ENCODE results near the gene GJB5.
"Not testable (repeated sequence)": the region's sequence is repeated elsewhere in the genome, so short reads cannot be mapped to it uniquely, and the experiment has no call there.

Gene GJB5

GRCh38 chr1:34713443-34713842 is 41.4 kb upstream of the GJB5 start:
- TF ChIP-seq, protein P1, sequence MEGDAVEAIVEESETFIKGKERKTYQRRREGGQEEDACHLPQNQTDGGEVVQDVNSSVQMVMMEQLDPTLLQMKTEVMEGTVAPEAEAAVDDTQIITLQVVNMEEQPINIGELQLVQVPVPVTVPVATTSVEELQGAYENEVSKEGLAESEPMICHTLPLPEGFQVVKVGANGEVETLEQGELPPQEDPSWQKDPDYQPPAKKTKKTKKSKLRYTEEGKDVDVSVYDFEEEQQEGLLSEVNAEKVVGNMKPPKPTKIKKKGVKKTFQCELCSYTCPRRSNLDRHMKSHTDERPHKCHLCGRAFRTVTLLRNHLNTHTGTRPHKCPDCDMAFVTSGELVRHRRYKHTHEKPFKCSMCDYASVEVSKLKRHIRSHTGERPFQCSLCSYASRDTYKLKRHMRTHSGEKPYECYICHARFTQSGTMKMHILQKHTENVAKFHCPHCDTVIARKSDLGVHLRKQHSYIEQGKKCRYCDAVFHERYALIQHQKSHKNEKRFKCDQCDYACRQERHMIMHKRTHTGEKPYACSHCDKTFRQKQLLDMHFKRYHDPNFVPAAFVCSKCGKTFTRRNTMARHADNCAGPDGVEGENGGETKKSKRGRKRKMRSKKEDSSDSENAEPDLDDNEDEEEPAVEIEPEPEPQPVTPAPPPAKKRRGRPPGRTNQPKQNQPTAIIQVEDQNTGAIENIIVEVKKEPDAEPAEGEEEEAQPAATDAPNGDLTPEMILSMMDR (IDR thresholded peaks at IDR 0.05; ENCODE audit: low read depth, low read length), result no peak
- no peak for DNase-seq (ENCODE audit: extremely low read depth, low read depth)

DNA sequence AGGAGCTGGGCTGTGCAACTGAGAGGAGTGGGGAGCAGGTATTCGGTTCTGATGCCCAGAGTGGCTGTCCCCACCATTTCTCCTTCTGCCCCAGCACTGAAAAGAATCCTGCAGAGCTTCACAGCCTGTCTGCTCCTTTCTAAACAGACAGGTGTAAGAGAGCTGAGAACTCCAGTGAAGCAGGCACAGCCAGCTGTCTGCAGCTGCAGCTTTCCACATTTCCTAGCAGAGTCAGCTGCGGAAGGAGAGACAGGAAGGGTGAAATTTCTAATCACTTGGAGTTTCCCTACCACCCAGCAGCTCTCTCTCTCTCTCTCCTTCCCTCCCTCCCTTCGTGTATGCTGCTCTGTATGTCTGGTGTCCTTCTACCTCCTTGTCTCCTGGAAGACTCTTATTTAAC is 40.5 kb upstream of the GJB5 start:
- DNase-seq (ENCODE audit: extremely low read depth, low read depth), result no peak
- TF ChIP-seq, protein P1 (IDR thresholded peaks at IDR 0.05; ENCODE audit: low read depth, low read length), result no peak

GRCh38 chr1:34715139-34715538 is 39.7 kb upstream of the GJB5 start:
- TF ChIP-seq, protein P1 (IDR thresholded peaks at IDR 0.05; ENCODE audit: low read depth, low read length), result no peak
- DNase-seq (ENCODE audit: extremely low read depth, low read depth), result no peak

GRCh38 chr1:34721241-34721640 is 33.6 kb upstream of the GJB5 start:
- DNase-seq (ENCODE audit: extremely low read depth, low read depth), result no peak
- TF ChIP-seq, protein P1 (IDR thresholded peaks at IDR 0.05; ENCODE audit: low read depth, low read length), result no peak

DNA sequence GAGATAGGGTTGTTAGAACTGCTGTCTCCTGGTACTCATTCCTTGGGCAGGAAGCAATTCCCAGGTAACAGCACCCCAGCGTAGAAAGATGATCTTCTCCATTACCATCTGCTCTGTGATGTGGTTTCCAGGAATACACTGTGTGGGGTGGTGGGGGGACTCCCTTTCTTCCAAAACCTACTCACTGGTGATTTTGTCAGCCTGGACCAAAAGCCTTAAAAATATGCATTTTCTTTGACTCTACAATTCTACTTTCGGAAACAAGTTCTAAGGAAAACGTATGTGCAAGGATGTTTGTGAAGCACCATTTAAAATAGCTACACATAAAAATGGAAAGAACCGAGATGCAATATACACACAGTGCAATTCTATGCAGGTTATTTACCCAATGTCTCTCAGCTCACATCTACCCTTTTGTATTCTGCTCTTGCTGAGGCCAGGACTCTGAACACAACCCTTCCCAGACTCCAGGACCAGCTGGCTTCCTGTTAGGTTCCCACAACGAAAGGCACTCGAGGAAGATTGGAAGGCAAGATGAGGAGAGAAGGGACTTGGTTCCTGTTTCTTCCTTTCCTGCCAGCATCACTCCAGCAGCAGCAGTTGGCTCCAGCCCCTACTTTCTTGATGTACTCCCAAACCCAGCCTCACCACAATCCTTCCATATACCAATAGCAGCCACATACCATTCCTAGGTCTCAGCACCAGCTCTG is 33.0 kb upstream of the GJB5 start:
- TF ChIP-seq, protein P1 (IDR thresholded peaks at IDR 0.05; ENCODE audit: low read depth, low read length), result no peak

DNA sequence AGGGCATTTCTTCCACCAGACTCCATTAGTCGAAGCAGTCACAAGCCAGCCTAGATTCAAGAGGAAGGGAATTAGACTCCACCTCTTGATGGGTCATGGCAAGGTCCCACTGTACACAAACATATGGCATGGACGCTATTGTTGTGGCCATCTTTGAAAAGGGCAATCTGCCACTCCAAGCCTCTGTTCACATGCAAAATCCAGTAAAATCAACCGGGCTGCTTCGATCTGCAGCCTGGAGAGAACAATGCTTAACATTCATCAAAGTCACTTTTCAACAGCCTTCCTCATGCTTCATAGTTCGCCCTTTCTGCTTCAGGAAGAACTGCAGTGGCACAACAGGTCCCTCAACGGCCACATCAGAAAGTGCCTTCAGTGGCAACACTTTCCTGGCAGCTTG is 28.0 kb upstream of the GJB5 start:
- DNase-seq (ENCODE audit: extremely low read depth, low read depth), result no peak
- TF ChIP-seq, protein P1 (IDR thresholded peaks at IDR 0.05; ENCODE audit: low read depth, low read length), result no peak

More for the DNA sequence above, 33.0 kb upstream of the GJB5 start:
- no peak for DNase-seq (ENCODE audit: extremely low read depth, low read depth)

DNA sequence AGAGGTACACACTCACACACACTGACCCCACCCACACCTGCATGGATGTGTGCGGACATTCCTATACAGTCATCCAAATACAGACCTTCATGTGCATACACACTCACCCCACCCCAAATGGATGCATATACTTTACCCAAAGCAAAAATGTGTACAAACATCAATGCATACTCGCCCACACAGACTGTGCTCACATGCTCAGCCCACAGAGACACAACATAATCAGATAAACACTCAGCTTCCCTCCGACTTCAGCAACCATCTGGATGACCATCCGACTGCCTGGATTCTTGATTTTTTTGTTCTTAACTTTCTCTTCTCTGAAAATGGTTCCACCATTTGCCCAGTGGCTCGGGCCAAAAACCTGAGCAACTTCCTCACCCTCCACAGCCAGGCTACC is 24.4 kb upstream of the GJB5 start:
- no peak for DNase-seq (ENCODE audit: extremely low read depth, low read depth)
- TF ChIP-seq, protein P1 (IDR thresholded peaks at IDR 0.05; ENCODE audit: low read depth, low read length), result no peak

GRCh38 chr1:34732831-34733230 is 22.0 kb upstream of the GJB5 start:
- DNase-seq (ENCODE audit: extremely low read depth, low read depth), result not testable (repeated sequence)
